Osteoblast (primary cell): ENCODE data around the gene TEKT5. TPM values are rescaled to one million over a fixed set of nuclear protein-coding genes. Genes with fewer than 3 reads are reported as not detected.

Experiments used
- DNase-seq: peaks from one replicate; pipeline ENCODE4 v3.0.0; 2011; ENCODE audit warnings: low spot score, mixed read lengths; ENCODE audit not compliant: insufficient read length; ENCODE audit errors: missing footprints
- H2AFZ ChIP-seq: 2 replicates; pipeline ENCODE4 v1.6.0; 2011; ENCODE audit warnings: mild to moderate bottlenecking, low read length
- H3K27ac ChIP-seq: 2 replicates; pipeline ENCODE4 v1.5.1; 2011; ENCODE audit warnings: mild to moderate bottlenecking, low read depth, low read length, moderate library complexity
- H3K27me3 ChIP-seq: 2 replicates; pipeline ENCODE4 v1.6.0; 2012; ENCODE audit warnings: mild to moderate bottlenecking, control low read depth, inconsistent platforms, low read length, moderate library complexity; ENCODE audit not compliant: insufficient read depth
- H3K36me3 ChIP-seq: 2 replicates; pipeline ENCODE4 v1.5.1; 2011; ENCODE audit warnings: mild to moderate bottlenecking, low read length, control low read depth, moderate library complexity; ENCODE audit not compliant: insufficient read depth
- H3K4me1 ChIP-seq: 2 replicates; pipeline ENCODE4 v1.5.1; 2011; ENCODE audit warnings: mild to moderate bottlenecking, low read length, control low read depth, moderate library complexity; ENCODE audit not compliant: insufficient read depth
- H3K4me2 ChIP-seq: 2 replicates; pipeline ENCODE4 v1.6.0; 2011; ENCODE audit warnings: mild to moderate bottlenecking, low read length; ENCODE audit not compliant: insufficient read depth
- H3K4me3 ChIP-seq: fragments of 200-600 bp; sonication (generic); 3 replicates; pipeline ENCODE4 v1.5.1; 2012; ENCODE audit warnings: mild to moderate bottlenecking, low read length, inconsistent platforms; ENCODE audit not compliant: insufficient read depth
- H3K79me2 ChIP-seq: 2 replicates; pipeline ENCODE4 v1.6.0; 2012; ENCODE audit warnings: mild to moderate bottlenecking, low read length, control low read depth, inconsistent platforms; ENCODE audit not compliant: insufficient read depth
- H3K9me3 ChIP-seq: 2 replicates; pipeline ENCODE4 v1.5.1; 2011; ENCODE audit warnings: low read depth, low read length, control low read depth
- H4K20me1 ChIP-seq: 2 replicates; pipeline ENCODE4 v1.6.0; 2012; ENCODE audit warnings: mild to moderate bottlenecking, low read length, control low read depth; ENCODE audit not compliant: insufficient read depth
- CTCF ChIP-seq: IDR thresholded peaks from 2 replicates; pipeline ENCODE4 v1.5.1; 2011; ENCODE audit warnings: mild to moderate bottlenecking, low read depth, low read length, moderate library complexity; ENCODE audit errors: extremely low read depth
- total RNA-seq: library from RNA; depleted of rRNA; stranded (reverse); fragments of >200 nt; gene quantifications from 2 replicates; pipeline ENCODE4 v1.2.3, GENCODE V29; 2012

Gene TEKT5
- total RNA-seq, 1 donor: 0.36 TPM

GRCh38 chr16:10619271-10619849 is 75.4 kb downstream of the TEKT5 start:
- Histone ChIP-seq H3K27ac (no peak overlapping the region), H3K4me1 (peaks cover 14% of the 10 kb centered on the region), H3K79me2 (no peaks in the 10 kb centered on the region), H3K4me2 (no peak overlapping the region), H3K4me3 (no peak overlapping the region), H4K20me1 (no peaks in the 10 kb centered on the region), H2AFZ (no peak overlapping the region), H3K9me3 (no peaks in the 10 kb centered on the region), H3K27me3 (no peaks in the 10 kb centered on the region), H3K36me3 (no peaks in the 10 kb centered on the region)
- no peak for TF ChIP-seq CTCF
- DNase-seq: peak; percentile 72

- Histone ChIP-seq H3K4me3 (no peak overlapping the region), H3K4me2 (no peak overlapping the region), H3K27ac (no peak overlapping the region), H3K36me3 (no peaks in the 10 kb centered on the region), H3K9me3 (no peaks in the 10 kb centered on the region), H3K27me3 (no peaks in the 10 kb centered on the region), H4K20me1 (no peaks in the 10 kb centered on the region), H3K4me1 (peaks cover 14% of the 10 kb centered on the region), H2AFZ (no peak overlapping the region), H3K79me2 (no peaks in the 10 kb centered on the region)
- DNase-seq: peak; percentile 41
- no peak for TF ChIP-seq CTCF
These were observed 76.0 kb downstream of the TEKT5 start for GRCh38 chr16:10618710-10619209.

GRCh38 chr16:10617662-10618420 is 76.9 kb downstream of the TEKT5 start:
- Histone ChIP-seq H3K79me2 (no peaks in the 10 kb centered on the region), H3K4me3 (no peak overlapping the region), H2AFZ (peak overlapping the region; percentile 76), H3K27ac (no peak overlapping the region), H3K4me2 (peak overlapping the region; percentile 41), H3K4me1 (peaks cover 14% of the 10 kb centered on the region), H4K20me1 (no peaks in the 10 kb centered on the region), H3K9me3 (no peaks in the 10 kb centered on the region), H3K36me3 (no peaks in the 10 kb centered on the region), H3K27me3 (no peaks in the 10 kb centered on the region)
- DNase-seq: peak; percentile 77
- no peak for TF ChIP-seq CTCF
